ENCODE data around the gene DHX32.
"Not testable (repeated sequence)": the region's sequence is repeated elsewhere in the genome, so short reads cannot be mapped to it uniquely, and the experiment has no call there.

Gene DHX32

GRCh38 chr10:125916977-125917376 is 35.9 kb upstream of the DHX32 start:
- H3K4me3 ChIP-seq (replicated peaks; ENCODE audit: low read depth, low read length) = no peak overlapping the region
- TF ChIP-seq CTCF (IDR thresholded peaks at IDR 0.05; ENCODE audit: low read depth, low read length, missing control alignments) = no peak
- DNase-seq (ENCODE audit: extremely low read depth, low read depth) = no peak

DNA sequence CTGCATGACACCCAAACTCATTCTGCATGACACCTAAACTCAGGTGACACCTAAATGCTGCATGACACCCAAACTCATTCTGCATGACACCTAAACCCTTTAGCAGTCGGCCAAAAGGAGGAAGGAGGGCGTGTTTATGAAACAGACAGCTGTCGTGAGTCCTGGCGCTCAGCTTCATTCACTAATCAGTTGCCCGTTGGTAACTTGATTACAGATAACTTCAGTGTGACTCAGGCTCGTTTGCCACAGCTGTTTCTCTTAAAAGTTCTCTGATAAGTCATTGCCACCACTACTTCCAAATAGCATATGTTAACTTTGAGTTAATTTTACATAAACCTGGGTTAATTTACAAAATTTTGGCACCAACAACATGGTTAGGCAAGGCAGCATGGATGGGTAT is 32.2 kb upstream of the DHX32 start:
- not testable (repeated sequence) for H3K4me3 ChIP-seq (replicated peaks; ENCODE audit: low read depth, low read length); DNase-seq (ENCODE audit: extremely low read depth, low read depth)

DNA sequence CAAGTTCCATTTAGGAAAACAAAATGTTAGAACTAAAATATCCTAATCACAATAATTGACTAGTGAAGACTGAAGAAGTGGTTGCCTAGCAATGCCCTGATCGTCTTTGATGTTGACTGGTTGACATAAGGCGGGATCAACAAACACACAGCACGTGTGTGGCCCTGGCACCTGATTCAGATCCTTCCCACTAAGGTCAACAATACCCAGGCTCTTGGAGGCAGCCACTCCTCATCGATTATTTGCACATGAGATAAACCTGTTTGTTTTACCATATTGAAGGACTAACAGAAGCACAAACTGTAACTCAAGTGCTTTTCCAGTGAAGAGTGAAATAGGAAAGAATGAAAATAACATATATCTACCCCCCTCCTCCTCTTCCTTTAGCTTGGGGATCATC is 30.9 kb upstream of the DHX32 start:
- no peak for DNase-seq (ENCODE audit: extremely low read depth, low read depth)
- no peak for TF ChIP-seq CTCF (IDR thresholded peaks at IDR 0.05; ENCODE audit: low read depth, low read length, missing control alignments)

DNA sequence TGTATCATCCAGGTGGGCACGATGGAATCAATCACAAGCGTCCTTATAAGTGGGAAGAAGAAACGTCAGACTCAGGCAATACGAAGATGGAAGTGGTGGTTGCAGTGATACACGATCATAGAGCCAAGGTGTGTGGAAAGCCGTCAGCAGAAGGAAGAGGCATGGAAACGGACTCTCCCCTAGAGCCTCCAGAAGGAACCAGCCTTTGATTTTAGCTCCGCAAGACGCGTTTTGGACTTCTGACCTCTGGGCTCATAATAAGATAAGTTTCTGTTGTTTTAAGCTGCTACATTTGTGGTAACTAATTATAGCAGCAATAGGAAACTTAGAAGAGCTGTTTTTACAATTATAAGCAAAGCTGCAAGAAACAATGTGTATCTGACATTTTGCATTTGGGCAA is 30.1 kb upstream of the DHX32 start:
- no peak overlapping the region for H3K4me3 ChIP-seq (replicated peaks; ENCODE audit: low read depth, low read length)
- TF ChIP-seq CTCF (IDR thresholded peaks at IDR 0.05; ENCODE audit: low read depth, low read length, missing control alignments) = no peak
- no peak for DNase-seq (ENCODE audit: extremely low read depth, low read depth)

More for the DNA sequence above, 30.9 kb upstream of the DHX32 start:
- H3K4me3 ChIP-seq (replicated peaks; ENCODE audit: low read depth, low read length) = no peak overlapping the region

GRCh38 chr10:125909491-125909890 is 28.4 kb upstream of the DHX32 start:
- not testable (repeated sequence) for DNase-seq (ENCODE audit: extremely low read depth, low read depth); H3K4me3 ChIP-seq (replicated peaks; ENCODE audit: low read depth, low read length)

- H3K4me3 ChIP-seq (replicated peaks; ENCODE audit: low read depth, low read length) = not testable (repeated sequence)
These were observed 27.7 kb upstream of the DHX32 start for GRCh38 chr10:125908813-125909212.

DNA sequence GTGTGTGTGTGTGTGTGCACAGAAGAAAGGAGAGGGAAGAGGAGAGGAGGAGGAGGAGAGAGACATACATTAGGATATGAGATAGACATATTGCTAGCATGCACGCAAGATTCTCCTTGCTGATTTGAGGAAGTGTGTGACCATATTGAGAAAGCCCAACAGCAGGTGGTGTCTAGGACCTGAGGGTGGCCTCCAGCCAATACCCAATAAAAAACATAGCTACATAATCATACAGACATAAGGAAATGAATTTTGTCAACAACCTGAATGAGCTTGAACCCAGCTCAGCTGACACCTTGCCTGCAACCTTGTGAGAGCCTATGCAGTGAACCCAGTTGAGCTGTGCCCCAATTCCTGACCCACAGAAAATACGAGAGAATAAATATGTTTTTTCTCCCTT is 26.5 kb upstream of the DHX32 start:
- not testable (repeated sequence) for DNase-seq (ENCODE audit: extremely low read depth, low read depth); H3K4me3 ChIP-seq (replicated peaks; ENCODE audit: low read depth, low read length)

More at GRCh38 chr10:125908813-125909212, 27.7 kb upstream of the DHX32 start:
- DNase-seq (ENCODE audit: extremely low read depth, low read depth) = not testable (repeated sequence)

DNA sequence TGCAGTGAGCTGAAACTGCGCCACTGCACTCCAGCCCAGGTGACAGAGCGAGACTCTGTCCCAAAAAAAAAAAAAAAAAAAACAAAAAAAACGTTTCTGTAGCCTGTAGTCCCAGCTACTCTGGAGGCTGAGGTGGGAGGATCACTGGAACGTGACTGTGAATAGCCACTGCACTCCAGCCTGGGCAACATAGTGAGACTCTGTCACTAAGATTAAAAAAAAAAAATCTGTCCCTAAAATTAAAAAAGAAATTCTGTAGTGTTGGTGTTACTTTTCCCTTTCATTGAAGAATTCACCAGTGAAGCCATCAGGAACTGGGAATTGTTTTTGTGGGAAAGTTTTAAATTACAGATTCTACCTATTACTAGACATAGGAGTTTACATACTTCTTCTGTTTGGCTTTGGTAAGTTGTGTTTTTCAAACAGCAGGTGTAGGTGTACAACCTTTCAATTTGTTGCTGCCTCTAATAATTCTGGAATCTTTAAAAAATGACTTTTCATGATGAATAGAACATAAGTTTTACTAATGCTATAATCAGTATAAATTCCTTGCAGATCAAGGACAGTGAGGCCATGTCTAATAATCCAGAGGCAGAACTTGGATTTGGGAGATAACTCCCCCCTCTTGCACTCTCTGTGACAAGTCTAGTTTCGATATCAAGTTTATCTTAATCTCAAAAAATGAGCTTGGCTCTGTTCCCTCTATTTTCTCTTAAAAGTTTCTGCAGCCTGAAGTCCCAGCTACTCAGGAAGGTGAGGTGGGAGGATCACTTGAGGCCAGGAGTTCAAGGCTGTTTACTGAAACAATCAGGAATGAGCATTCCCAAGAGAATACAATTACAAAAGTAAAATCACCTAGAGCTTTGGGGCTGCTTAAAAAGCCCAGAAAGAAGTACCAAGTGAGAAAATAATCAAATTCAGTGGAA is 24.2 kb upstream of the DHX32 start:
- not testable (repeated sequence) for DNase-seq (ENCODE audit: extremely low read depth, low read depth); H3K4me3 ChIP-seq (replicated peaks; ENCODE audit: low read depth, low read length)

- not testable (repeated sequence) for DNase-seq (ENCODE audit: extremely low read depth, low read depth); H3K4me3 ChIP-seq (replicated peaks; ENCODE audit: low read depth, low read length)
These were observed 22.1 kb upstream of the DHX32 start for GRCh38 chr10:125903135-125903640.

DNA sequence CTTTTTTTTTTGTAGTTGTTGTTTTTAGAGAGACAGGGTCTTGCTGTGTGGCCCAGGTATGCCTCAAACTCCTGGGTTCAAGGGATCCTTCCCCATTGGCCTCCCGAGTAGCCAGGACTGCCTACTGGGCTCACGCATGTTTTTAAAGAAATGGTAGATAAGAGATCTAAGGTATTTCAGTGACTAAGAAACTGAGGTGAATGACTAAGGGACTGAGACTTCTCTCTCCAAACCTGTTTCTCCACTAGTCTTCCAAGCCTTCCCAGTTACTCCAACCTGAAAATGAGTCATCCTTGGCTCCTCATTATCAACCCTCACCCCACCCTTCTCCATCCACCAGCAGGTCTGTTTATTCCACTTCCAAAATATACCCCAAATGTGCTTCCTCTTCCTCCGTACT is 19.9 kb upstream of the DHX32 start:
- DNase-seq (ENCODE audit: extremely low read depth, low read depth); H3K4me3 ChIP-seq (replicated peaks; ENCODE audit: low read depth, low read length): not testable (repeated sequence)

DNA sequence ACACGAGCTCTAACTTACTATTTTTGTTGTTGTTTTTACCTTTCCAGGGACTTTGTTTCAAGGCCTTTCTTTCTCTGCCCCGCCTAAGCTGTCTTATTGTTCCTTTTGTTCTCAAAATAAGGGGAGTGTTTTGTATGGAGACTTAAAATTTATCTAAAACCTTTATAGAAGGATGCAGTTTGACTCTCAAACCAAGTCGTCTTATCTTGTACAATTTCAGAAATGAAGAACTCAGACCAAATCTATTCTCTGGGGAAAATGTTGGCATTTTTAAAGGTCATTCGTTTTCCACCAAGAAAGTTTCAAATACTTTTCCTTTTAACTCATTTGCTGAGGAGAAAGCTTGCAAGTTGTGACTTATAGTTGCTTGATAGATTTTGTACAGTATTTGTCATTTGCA is 16.2 kb upstream of the DHX32 start:
- peak overlapping the region; percentile 71; the same call in 1 of the 2 replicates for H3K4me3 ChIP-seq (replicated peaks; ENCODE audit: low read depth, low read length)
- not testable (repeated sequence) for DNase-seq (ENCODE audit: extremely low read depth, low read depth)

GRCh38 chr10:125896088-125896934 is 15.2 kb upstream of the DHX32 start, which contains the start of gene FANK1:
TSS of gene FANK1 (plus strand) at chr10:125896564. CDS start at chr10:125896643, 79 bp downstream.
- not testable (repeated sequence) for DNase-seq (ENCODE audit: extremely low read depth, low read depth)
- peak within 1 kb of the TSS; percentile 71 for H3K4me3 ChIP-seq (replicated peaks; ENCODE audit: low read depth, low read length)

DNA sequence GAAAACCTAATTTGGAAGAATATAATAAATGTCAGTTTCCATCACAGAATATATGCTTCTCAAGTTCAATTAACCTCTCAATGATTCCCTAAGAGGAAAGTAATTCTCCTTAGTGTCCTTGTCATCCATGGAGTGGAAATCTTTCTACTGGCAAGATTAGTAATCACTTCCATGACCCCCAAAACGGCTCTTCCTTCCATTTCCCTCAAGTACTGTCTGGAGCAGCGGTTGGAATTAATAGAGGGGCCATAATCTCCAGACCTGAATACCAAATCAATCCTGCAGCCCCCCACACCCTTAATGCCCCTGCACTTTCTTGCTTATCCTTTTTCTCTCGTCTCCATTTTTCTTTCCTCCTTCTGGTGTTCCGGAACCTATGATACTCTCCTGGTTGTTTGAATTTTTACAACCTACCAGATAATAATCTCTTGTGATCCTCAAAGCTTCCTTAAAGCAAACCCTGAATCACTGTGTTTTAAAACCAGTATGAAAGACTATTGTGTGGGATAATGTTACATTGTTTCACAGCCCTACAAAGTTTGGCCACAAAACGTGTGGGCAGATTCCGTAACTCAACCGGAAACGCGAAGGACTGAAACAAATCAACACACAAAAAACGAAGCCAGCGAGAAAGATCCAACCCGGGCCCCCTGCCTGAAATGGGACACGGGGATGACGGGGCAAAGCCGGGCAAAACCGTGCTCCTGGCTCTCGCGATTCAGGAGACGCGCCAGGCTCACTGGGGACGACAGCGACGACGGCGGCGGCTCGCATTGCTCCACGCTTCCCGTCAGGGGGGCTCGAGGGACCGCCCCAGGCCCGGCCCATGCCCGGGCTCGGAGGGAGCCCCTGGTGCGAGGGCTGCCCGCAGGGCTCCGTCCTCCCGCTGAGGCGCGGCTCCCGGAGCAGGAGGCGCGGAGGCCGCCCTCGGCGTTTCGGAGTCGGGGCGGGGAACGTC is 14.3 kb upstream of the DHX32 start:
- DNase-seq (ENCODE audit: extremely low read depth, low read depth) = not testable (repeated sequence)
- H3K4me3 ChIP-seq (replicated peaks; ENCODE audit: low read depth, low read length) = peak overlapping the region; percentile 71

All from HFF-Myc (cell line).